Measurements from ENCODE around the gene ZNF790. TPM values are rescaled to one million over a fixed set of nuclear protein-coding genes. Genes with fewer than 3 reads are reported as not detected.

The ZNF790 gene
- total and polyA plus RNA-seq, 2 of the 13 experiments (the other 11 are each of a cell fraction or from before 2014, with no cell fraction given), result 1.3 to 5.3 TPM

DNA sequence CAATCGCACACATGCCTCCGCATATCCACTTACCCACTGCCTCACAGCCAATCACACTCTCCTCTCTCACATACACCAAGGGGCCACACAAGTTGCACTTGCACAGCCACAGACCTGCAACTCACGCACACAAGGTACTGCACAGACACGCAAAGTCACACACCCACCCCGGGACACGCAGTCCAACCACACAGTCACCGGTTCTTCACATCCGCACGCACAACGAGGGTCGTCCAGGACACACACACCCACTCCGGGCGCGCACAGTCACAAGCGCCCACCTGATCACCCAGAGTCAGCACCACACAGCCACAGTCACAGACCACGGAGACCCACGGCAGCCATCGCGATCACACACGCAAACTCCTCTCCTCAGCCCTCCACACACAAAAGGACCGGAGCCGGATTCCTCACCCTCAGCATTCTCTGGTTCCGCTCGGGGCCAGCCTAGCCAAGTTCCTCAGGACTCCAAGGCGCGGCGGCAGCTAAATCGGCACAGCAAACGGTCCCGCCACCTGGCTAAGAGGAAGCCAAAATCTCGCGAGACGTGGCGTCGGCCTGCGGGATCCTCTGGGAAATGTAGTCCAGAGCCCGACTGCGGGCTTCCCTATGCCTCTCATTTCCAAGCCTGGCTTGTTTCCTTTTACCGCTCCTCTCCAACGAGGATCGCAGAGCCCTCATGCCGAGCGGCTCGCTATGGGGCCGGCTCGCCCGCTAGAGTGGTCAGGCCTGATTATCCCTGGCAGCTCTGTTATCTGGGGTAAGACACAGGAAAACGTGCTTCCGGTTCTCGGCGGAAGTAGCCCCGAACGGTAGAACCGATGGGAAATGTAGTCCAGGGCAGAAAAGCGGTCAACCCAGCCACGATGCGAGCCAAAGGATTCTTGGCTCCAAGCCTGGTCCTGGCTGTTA lies 65.6 kb downstream of the ZNF790 start, which contains the start of gene ZNF850 (continued):
- TF ChIP-seq, protein P1, sequence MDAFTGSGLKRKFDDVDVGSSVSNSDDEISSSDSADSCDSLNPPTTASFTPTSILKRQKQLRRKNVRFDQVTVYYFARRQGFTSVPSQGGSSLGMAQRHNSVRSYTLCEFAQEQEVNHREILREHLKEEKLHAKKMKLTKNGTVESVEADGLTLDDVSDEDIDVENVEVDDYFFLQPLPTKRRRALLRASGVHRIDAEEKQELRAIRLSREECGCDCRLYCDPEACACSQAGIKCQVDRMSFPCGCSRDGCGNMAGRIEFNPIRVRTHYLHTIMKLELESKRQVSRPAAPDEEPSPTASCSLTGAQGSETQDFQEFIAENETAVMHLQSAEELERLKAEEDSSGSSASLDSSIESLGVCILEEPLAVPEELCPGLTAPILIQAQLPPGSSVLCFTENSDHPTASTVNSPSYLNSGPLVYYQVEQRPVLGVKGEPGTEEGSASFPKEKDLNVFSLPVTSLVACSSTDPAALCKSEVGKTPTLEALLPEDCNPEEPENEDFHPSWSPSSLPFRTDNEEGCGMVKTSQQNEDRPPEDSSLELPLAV (CRISPR knock-in tag; conservative IDR thresholded peaks at IDR 0.05; ENCODE audit: low read depth), result no peak
- TF ChIP-seq JUND (CRISPR knock-in tag; IDR thresholded peaks at IDR 0.05), result no peak
- TF ChIP-seq, protein P2, sequence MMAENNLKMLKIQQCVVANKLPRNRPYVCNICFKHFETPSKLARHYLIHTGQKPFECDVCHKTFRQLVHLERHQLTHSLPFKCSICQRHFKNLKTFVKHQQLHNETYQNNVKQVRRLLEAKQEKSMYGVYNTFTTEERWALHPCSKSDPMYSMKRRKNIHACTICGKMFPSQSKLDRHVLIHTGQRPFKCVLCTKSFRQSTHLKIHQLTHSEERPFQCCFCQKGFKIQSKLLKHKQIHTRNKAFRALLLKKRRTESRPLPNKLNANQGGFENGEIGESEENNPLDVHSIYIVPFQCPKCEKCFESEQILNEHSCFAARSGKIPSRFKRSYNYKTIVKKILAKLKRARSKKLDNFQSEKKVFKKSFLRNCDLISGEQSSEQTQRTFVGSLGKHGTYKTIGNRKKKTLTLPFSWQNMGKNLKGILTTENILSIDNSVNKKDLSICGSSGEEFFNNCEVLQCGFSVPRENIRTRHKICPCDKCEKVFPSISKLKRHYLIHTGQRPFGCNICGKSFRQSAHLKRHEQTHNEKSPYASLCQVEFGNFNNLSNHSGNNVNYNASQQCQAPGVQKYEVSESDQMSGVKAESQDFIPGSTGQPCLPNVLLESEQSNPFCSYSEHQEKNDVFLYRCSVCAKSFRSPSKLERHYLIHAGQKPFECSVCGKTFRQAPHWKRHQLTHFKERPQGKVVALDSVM (CRISPR knock-in tag; IDR thresholded peaks at IDR 0.05), result no peak
- TF ChIP-seq MBNL3 (CRISPR knock-in tag; conservative IDR thresholded peaks at IDR 0.05), result no peak
- TF ChIP-seq, protein P3, sequence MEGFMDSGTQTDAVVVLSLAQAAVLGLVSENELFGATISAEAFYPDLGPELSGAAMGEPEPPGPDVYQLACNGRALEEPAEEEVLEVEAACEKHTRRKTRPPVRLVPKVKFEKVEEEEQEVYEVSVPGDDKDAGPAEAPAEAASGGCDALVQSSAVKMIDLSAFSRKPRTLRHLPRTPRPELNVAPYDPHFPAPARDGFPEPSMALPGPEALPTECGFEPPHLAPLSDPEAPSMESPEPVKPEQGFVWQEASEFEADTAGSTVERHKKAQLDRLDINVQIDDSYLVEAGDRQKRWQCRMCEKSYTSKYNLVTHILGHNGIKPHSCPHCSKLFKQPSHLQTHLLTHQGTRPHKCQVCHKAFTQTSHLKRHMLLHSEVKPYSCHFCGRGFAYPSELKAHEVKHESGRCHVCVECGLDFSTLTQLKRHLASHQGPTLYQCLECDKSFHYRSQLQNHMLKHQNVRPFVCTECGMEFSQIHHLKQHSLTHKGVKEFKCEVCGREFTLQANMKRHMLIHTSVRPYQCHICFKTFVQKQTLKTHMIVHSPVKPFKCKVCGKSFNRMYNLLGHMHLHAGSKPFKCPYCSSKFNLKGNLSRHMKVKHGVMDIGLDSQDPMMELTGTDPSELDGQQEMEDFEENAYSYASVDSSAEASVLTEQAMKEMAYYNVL (CRISPR knock-in tag; IDR thresholded peaks at IDR 0.05; ENCODE audit: borderline replicate concordance), result peak; percentile 63; the same call in 1 of the 2 replicates
- no peak; the same call in 1 of the 2 replicates for TF ChIP-seq ZNF350 (CRISPR knock-in tag; IDR thresholded peaks at IDR 0.05; ENCODE audit: borderline replicate concordance, low read depth)
- TF ChIP-seq ZFP90 (CRISPR knock-in tag; IDR thresholded peaks at IDR 0.05; ENCODE audit: borderline replicate concordance), result no peak; the same call in 1 of the 2 replicates
- TF ChIP-seq RNF2 (conservative IDR thresholded peaks at IDR 0.05; ENCODE audit: low read depth), result no peak
- no peak for TF ChIP-seq ZNF30 (CRISPR knock-in tag; IDR thresholded peaks at IDR 0.05)
- TF ChIP-seq TGIF2 (CRISPR knock-in tag; IDR thresholded peaks at IDR 0.05), result peak; percentile 37; the same call in 1 of the 2 replicates
- TF ChIP-seq, protein P4, sequence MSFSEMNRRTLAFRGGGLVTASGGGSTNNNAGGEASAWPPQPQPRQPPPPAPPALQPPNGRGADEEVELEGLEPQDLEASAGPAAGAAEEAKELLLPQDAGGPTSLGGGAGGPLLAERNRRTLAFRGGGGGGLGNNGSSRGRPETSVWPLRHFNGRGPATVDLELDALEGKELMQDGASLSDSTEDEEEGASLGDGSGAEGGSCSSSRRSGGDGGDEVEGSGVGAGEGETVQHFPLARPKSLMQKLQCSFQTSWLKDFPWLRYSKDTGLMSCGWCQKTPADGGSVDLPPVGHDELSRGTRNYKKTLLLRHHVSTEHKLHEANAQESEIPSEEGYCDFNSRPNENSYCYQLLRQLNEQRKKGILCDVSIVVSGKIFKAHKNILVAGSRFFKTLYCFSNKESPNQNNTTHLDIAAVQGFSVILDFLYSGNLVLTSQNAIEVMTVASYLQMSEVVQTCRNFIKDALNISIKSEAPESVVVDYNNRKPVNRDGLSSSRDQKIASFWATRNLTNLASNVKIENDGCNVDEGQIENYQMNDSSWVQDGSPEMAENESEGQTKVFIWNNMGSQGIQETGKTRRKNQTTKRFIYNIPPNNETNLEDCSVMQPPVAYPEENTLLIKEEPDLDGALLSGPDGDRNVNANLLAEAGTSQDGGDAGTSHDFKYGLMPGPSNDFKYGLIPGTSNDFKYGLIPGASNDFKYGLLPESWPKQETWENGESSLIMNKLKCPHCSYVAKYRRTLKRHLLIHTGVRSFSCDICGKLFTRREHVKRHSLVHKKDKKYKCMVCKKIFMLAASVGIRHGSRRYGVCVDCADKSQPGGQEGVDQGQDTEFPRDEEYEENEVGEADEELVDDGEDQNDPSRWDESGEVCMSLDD (CRISPR knock-in tag; IDR thresholded peaks at IDR 0.05; ENCODE audit: borderline replicate concordance), result no peak
- TF ChIP-seq YEATS4 (CRISPR knock-in tag; IDR thresholded peaks at IDR 0.05; ENCODE audit: borderline replicate concordance), result no peak
- no peak for TF ChIP-seq CENPT (CRISPR knock-in tag; IDR thresholded peaks at IDR 0.05; ENCODE audit: low read depth)
- TF ChIP-seq, protein P5, sequence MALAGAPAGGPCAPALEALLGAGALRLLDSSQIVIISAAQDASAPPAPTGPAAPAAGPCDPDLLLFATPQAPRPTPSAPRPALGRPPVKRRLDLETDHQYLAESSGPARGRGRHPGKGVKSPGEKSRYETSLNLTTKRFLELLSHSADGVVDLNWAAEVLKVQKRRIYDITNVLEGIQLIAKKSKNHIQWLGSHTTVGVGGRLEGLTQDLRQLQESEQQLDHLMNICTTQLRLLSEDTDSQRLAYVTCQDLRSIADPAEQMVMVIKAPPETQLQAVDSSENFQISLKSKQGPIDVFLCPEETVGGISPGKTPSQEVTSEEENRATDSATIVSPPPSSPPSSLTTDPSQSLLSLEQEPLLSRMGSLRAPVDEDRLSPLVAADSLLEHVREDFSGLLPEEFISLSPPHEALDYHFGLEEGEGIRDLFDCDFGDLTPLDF (CRISPR knock-in tag; IDR thresholded peaks at IDR 0.05), result no peak
- peak; percentile 88; the same call in 1 of the 2 replicates for TF ChIP-seq SIN3A (IDR thresholded peaks at IDR 0.05; ENCODE audit: borderline replicate concordance, low read depth, low read length)
- TF ChIP-seq KLF16 (CRISPR knock-in tag; IDR thresholded peaks at IDR 0.05), result peak in 1 of 2 experiments; percentile 62; a peak in 1 of 4 replicates
- TF ChIP-seq ZKSCAN5 (CRISPR knock-in tag; IDR thresholded peaks at IDR 0.05), result no peak
- no peak; the same call in none of the 2 replicates for TF ChIP-seq PHF8 (CRISPR knock-in tag; IDR thresholded peaks at IDR 0.05)
